Activated T-helper 1 cell treated with Interleukin-2 at 50 U/mL for 16 hours (primary cell): ENCODE data around the gene C11orf98.
"Not testable (repeated sequence)": the region's sequence is repeated elsewhere in the genome, so short reads cannot be mapped to it uniquely, and the experiment has no call there.

Source experiments
- DNase-seq: peaks from one replicate; pipeline ENCODE4 v3.0.0-alpha.2; 2020; ENCODE audit warnings: low read depth

The C11orf98 gene

DNA sequence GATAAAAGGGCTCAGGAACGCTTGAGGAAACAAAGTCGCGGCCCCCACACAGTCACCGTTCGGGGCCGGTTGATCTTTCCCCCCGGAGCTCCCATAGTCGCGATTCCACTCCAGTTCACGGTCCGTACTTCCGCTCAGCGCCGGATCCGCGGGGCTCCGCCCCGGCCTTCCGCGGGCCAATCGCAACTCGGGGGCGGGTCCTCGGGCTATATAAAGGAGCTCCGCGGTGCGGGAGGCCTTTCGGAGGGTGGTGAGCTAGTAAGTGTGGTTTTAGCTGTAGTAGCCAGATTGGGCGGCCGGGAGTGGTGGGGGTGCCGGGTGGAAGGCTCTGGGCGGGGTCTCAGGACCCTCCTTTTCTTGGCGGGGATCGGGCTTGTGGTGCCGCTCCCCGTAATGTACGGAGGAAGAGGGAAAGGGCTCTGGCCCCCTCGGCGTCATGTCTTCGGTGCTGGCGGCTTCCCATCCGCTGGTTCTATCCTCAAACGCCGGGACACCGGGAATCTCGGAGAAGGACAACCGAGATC lies at the start of gene C11orf98, which contains the start of gene CSKMT:
TSS of gene C11orf98 (minus strand) at position 136 of the 524 bp plus-strand sequence. CDS start at position 95, 41 bp downstream.
TSS of gene CSKMT (plus strand) at position 238 of the 524 bp plus-strand sequence. CDS start 568 bp downstream, outside the sequence.
- DNase-seq, result peak; percentile 94

- DNase-seq, result no peak
Observed at GRCh38 chr11:62713343-62713742, 48.3 kb upstream of the C11orf98 start.

DNA sequence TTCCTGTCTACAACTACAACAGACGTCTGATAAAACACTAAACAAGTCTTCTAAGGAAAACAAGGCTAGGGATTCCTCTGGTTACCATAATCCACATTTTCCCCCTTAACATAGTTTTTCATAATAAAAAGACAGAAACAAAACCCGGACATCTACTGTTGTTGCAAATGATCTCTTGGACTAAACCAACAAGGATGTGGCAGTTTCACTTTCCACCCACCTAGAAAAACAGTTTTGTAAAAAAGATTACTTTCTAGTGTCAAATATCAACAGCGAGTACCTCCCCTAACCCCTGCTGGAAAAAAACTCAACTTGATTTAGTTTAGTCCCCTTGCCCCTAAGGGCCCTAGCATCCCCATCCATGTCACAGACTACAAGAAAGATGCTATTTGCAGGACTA lies 47.9 kb upstream of the C11orf98 start:
- DNase-seq, result no peak

DNA sequence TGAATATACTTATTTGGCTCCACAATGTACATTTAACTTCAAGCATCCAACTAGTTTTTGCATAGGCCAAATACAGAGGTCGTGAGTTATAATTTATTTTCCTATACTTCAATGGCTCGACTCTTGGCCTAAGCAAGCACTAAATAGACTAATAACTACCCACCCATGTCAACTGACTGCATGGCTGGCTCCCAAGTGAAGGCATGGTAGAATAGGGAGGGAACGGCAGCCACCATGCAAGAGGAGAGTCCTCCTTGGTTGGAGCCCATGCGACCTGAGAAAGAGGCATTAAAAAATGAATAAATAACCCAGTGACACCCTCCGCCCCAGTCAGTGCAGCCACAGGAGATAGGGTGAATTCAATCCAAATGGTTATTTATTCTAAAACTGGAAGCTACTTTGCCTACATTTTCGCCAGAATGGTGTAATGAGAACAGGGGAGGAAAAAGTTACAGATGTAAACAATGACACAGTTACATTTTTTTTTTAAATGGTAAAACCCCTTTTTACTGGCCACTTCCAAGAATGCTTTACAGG lies 47.3 kb upstream of the C11orf98 start:
- no peak for DNase-seq

- DNase-seq, result no peak
Observed at GRCh38 chr11:62710001-62710345, 45.0 kb upstream of the C11orf98 start.

- peak; percentile 94 for DNase-seq
Observed at GRCh38 chr11:62709247-62710000, 44.4 kb upstream of the C11orf98 start.

GRCh38 chr11:62708793-62709192 lies 43.8 kb upstream of the C11orf98 start:
- peak; percentile 34 for DNase-seq

GRCh38 chr11:62708392-62708791 lies 43.4 kb upstream of the C11orf98 start:
- DNase-seq, result no peak

DNA sequence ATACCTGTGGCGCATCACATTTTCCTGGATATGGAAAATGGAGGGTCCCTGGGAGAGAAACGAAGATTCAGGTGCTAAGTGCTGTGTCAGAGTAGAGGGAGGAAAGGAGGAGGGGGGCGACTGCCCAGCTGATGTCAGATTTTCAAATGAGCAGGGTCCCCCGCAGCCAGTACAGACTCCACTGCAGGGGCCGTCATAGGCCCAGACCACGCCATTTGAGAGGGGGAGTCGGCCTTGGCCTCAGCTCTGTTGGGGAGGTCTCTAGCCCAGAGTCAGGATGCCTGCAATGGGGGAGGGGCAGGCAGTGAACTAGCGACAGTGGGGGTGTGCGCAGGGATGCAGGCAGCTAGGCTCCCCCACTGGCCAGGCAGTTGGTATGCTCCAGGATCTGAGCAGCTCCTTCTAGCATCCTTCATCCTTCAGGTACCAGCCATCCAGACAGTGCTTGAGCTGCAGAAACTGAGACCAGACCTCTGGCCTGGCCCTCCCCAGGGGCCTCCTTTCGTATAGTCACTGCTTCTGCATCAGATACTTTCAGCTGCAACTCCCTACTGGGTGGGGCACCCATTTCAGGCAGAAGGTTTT lies 42.4 kb upstream of the C11orf98 start, which contains the start of the genes BSCL2 and GNG3:
TSS of gene BSCL2 (minus strand) at position 148 of the 585 bp plus-strand sequence. CDS start 229 bp downstream, outside the sequence.
TSS of gene GNG3 (plus strand) at position 400 of the 585 bp plus-strand sequence. CDS start 620 bp downstream, outside the sequence.
- DNase-seq, result no peak

DNA sequence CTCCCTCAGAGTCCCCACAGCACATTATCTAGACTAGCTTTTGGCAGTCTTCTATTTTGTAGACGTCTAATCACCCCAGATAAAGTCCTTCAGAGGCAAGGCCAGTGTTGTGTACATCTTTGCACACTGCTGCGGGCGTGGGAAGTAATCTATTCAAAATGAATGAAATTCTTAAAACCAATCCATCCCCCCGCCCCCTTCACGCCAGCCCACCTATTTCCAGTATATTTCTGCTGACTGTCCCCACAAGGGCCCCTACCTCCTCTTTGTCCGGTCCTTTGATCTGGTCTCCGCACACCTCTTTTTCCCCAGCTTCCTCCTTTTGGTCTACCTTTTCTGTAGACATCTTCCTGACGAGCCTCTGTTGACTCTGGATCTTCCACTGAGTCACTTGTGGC lies 41.8 kb upstream of the C11orf98 start:
- no peak for DNase-seq

DNA sequence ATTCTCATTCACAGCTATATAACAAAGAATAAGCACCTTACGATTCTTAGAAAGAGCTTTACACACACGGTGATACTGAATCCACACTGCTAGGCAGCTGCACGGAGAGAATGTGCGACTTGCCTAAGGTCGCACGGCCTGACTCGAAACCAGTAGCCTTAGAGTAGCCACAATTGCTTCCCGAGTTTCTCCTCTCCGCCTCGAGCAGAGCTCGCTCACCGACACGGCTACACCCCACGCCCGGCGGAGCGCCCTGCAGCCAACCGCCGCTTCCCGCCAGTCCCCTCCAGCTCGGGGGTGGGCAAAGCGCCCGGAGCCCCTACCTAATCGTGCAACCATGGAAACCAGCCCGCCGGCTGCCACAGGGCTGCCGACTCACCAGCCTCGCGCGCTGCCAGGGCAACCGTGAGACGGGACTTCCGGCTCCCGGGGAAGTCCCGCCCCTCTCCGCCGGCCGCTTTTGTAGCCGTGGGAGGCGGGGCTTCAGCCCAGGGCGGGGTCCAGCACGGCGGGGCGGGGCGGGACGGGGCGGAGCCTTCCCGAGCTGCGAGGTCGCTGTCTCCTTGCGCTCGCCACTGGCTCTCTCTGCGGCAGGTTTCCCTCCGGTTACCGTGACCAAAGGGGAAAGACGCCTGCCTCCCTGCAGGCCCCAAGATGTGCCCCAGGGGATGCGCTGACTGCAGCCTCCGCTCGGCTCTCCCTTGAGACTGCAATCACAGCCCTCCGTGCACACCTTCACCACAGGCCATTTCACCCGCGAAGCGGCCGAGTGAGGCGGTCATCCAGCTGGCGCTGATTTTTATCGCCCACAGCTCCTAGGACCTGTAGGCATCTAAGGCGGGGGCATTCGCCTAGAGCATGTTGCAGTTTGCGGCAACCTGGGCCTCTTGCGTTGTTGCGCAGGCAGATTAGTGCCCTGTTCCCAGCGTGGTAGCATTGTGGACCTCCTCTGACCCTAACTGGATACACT lies 41.2 kb upstream of the C11orf98 start:
- peak; percentile 92 for DNase-seq

- DNase-seq, result no peak
Observed at GRCh38 chr11:62705413-62705812, 40.4 kb upstream of the C11orf98 start.

DNA sequence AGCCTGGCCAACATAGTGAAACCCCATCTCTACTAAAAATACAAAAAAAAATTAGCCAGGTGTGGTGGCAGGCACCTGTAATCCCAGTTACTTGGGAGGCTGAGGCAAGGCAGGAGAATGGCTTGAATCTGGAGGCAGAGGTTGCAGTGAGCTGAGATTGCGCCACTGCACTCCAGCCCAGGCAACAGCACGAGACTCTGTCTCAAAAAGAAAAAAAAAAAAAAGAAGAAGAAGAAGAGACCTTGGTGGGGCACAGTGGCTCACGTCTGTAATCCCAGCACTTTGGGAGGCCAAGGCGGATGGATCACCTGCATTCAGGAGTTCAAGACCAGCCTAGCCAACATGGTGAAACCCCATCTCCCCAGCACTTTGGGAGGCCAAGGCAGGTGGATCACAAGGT lies 38.9 kb upstream of the C11orf98 start:
- DNase-seq, result not testable (repeated sequence)

DNA sequence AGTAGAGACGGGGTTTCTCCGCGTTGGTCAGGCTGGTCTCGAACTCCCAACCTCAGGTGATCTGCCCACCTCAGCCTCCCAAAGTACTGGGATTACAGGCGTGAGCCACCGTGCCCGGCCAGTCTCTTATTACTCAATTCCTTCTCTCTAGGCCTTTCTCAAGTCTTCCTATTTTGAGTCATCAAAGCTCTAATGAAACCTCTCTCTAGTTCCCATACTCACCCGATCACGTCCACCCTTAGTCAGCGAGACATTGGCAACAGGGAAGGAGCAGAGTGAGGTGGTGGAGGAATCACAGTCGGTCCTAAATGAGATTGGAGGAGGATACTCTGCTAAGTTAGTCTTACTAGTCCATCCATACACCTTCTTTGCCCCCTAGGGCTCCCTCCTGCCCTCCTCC lies 37.2 kb upstream of the C11orf98 start:
- no peak for DNase-seq

DNA sequence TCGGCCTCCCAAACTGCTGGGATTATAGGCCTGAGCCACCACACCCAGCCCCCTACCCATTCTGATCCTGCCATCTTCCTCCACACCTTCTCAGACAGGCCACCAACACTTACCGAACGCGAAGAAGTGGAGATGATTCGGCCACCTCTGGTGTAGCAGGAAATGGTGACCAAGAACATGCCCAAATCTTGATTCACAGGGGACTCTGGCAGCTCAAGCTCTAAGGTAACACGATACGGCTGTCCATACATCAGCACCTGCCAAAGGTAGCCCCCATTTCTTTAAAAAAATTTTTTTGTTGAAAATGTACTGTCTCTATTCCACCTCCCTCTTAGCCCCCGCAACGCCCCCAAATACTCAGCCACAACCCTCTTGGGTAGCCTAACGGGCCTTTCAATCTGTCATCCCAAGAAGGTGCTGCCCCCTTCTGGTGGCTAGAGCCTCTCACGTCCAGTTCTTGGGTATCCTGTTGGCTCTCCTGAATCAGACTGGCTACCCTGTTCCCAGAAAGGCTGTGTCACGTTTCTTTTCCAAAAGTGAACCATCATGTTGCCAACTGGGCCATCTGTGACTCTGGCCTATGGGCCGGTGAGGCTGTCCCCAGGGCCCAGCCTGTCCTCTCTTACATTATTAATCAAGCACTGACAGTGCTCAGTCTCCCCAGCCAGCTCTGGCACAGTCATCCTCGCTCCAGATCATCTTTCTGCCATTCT lies 29.6 kb upstream of the C11orf98 start:
- peak; percentile 52 for DNase-seq

DNA sequence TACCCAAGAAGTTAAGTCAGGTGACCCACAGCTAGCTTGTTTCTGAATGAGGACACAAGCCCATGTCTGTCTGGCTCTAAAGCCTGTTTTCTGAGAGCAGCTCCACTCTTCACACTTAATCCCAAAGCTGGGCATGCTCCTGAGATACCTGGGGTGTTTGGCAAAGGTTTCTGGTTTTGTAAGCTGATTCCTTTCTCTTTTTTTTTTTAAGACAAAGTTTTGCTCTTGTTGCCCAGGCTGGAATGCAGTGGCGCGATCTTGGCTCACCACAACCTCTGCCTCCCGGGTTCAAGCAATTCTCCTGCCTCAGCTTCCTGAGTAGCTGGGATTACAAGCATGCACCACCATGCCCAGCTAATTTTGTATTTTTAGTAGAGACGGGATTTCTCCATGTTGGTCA lies 28.6 kb upstream of the C11orf98 start:
- not testable (repeated sequence) for DNase-seq

DNA sequence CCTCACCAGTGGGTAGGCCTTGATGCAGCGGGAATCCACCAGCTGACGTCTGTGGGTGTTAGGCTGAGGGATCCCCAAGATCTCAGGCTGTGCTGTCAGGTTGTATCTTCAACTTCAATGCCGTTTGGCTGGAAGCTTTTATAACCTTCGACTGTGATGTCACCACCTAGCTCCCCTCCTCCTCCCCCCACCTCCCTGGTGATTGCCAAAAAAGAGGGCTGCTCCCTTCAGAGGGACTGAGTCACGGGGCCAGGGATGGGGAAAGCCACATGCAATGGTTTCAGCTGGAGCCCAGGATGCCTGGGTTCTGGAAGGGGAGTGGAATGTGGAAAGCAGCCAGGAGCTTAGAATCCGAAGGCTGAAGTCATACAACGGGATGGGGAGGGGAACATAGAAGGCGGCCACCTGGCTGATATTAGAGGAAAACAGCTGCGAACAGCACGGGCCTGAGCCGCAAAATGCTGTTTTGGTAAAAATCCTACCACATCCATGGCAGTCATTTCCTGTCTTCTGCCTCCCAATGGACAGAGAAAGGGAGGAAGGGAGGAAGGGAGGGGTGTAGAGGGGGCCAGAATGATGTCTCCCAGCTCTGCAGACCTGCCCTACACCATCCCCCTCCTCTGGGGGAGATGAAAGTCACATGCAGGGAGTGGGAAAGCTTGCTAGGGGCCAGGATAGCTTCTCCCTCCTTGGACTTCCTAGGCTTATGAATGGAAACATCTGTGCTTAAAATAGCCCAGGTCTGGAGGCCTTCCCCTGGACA lies 24.6 kb upstream of the C11orf98 start, which contains the start of gene LRRN4CL:
TSS of gene LRRN4CL (minus strand) at position 110 of the 763 bp plus-strand sequence. CDS start 1,022 bp downstream, outside the sequence.
- no peak for DNase-seq

- DNase-seq, result no peak
Observed at GRCh38 chr11:62688491-62688890, 23.5 kb upstream of the C11orf98 start.

- no peak for DNase-seq
Observed at GRCh38 chr11:62687508-62688396, 22.7 kb upstream of the C11orf98 start.
